ENCODE results near the gene EPHA1.

GRCh38 chr7:143399642-143400041, 9.0 kb downstream of the EPHA1 start:
- no peak for TF ChIP-seq CTCF (IDR thresholded peaks at IDR 0.05)
- no peak for TF ChIP-seq POLR2A (IDR thresholded peaks at IDR 0.05)
- no peak for TF ChIP-seq POLR2AphosphoS5 (IDR thresholded peaks at IDR 0.05)
